T-helper 2 cell treated with Interferon-gamma antibody and Interleukin-4, amounts not matched to agents 100 ng/mL and 5 ng/mL, for 36 hours (primary cell): ENCODE results near the gene SLC8A3. TPM values are rescaled to one million over a fixed set of nuclear protein-coding genes. Genes with fewer than 3 reads are reported as not detected.

Experiments used
- intact Hi-C: fragments of 100-400 bp; cut with micrococcal nuclease; formaldehyde crosslinking; loops from one replicate; pipeline ENCODE4 v1.15.1; 2023
- total RNA-seq: library from RNA; stranded (reverse); gene quantifications from 2 replicates; pipeline ENCODE4 v1.2.3, GENCODE V29; 2022

Gene SLC8A3
- total RNA-seq, 1 donor from 2014 or later: 0.05 TPM

DNA sequence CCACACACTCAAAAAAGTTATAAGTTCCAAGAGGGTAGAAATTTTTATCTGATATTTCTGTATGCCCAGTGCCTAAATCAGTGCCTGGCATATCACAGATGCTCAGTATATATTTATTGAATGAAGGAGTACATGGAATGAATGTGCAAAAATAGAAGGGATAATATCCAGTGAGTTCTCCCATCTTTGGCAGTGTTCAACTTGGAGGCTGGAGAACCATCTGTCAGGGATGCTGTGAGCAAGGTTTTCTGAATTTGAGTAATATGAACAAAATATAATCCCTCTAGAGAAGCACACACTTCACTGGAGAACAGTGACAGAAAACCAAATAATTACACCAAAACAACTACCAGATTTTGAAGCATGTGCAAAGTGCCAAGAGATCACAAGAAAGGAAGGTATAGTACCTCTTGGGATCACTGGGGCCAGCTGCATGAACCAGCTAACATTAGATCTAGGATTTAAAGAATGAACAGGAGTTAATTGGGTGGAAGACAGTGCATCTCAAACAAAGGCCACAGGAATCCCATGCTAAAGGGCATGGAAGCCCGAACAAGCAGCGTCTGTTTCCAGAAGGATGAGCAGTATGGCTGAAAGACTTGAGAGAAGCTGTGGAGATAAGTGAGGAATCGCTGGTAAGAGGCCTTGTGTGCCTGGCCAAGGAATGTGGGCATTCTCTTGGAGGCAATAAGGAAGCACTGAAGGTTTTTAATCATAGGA, 11.5 kb downstream of the SLC8A3 start:
- intact Hi-C loops: no loop called here

DNA sequence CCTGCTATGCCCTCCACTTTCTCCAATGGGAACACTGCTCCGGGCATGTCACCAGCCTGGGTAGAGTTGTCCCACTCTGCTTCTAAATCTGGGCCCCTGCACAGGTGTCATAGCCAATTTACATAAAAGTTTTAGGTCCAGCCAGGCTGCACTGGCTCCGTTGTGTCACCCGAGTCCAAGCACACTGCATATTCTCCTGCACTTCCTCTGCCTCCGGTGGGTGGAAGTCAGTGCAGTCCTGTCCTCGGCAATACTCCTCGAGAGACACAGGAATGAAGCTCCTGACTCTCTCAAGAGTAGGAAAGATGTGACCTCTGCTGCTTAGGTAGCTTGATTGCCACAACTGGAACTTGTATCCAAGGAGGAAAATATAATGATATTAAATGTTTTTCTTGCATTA, 15.2 kb downstream of the SLC8A3 start:
- intact Hi-C loops: no loop called here

DNA sequence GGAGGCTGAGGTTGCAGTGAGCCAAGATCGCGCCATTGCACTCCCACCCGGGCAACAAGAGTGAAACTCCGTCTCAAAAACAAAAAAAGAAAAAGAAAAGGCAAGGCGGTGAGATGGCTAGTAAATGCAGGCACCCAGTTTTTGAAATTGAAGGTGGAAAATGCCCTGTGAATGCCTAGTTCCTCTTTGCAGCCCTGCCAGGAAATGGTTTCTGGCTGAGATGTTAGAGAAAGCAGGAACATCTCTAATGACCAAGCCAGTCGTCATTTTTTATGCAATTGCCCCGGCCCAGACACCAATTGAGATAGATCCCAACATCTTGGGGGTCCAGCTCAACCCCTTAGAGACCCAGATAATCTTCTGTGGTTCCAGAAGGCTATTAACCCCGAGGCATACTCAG, 17.0 kb downstream of the SLC8A3 start:
- intact Hi-C loops: no loop called here

DNA sequence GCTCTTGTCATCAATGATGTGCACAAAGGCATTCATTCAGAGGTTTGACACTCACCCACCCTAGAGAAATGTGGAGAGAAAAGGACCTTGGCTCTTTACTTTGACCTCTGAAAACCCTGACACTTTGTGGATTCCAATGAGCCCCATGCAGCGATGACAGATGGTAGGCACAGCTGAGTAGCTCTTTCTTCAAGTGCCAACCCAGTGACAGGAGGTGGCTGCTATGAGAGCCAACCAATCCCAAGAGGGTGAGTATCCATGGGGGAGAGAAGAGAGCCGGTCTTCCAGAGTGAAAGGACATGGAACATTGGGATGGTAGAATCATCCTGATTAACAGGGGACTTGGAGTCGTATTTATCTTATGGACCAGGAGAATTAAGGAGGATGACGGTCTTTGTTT, 17.8 kb downstream of the SLC8A3 start:
- intact Hi-C loops: no loop called here

DNA sequence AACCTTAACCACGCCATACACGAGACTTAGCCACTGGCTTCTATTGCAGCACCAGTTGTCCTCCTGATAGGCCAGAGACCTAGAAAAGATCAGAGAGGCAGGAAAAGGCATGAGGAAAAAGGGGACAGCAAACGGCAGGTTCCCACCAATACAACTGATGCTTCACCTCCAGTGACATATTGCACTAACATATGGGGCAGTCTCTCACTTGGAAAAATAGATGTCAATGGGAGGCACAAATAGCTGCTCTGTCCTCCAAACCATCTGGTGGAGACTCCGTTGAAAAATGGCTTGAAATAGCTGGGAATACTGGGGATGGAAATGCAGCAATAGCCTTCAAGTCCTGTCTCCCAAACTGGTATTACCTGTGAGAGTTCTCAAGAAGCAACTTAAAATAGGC, 20.3 kb downstream of the SLC8A3 start:
- intact Hi-C loops: no loop called here

DNA sequence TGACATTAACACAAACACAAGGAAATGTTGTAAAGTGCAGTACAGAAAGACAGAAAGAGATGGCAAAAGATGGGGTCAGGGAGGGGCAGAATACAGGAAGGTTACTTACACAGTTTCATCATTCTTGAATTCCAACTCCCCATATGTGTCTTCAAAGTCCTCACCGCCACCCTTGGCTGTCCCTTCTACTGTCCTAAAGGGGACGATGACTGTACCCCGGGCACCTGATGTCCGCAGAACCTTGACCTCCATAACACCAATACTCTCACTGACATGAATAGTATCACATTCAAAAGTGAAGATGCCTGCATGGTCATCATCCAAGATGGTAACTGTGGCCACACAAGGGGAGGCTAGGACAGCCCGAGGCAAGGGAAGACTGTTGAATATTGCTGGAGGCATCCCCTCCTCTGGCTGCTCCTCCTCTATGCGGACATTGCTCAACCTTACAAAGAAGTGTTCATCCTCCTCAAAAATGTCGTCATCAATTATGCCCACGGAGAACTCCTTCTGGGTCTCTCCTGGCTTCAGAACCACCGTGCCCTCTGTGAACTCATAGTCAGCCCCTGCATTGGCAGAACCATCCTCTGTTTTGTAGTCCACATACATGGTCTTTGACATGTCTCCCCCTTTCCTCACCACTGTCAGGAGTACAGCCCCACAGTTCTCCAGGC, 22.1 kb downstream of the SLC8A3 start:
- intact Hi-C loops: no loop called here

DNA sequence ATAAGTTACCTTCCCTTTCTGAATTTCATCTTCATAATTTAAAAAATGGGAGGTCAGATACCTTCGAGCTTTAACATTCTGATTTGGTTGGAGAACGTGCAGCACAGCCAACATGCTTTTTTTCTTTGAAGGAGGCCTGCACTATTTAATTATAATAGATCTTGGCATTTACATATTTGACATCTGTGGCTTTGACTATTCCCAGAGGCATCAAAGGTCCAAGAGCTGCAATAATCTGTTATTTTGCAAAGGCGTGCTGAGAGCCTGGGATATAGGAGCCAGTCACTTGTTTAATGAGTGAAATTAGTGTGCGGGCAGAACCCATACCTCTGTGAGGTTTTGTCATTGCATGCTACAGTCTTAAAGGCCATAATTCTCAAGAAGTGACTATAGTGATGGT, 26.4 kb downstream of the SLC8A3 start:
- intact Hi-C loops: no loop called here

DNA sequence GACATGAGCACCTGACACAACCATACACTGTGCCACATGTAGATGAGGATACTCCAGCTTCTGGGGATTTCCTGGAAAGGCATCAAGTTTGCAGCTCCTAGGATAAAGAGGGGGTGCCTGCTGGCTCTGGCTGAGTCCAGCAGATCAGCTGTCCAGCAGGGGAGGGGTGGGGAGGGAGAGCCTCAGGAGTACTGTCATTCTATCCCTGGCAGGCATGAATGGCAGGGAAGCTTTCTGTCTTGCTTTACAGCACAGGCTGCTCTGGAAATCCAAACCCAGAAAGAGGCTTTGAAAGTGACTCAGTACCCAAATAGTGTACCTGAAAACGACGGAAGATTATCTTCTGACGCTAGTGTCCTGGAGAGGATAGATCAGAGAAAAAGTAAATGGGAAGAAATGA, 32.2 kb downstream of the SLC8A3 start:
- intact Hi-C loops: no loop called here

DNA sequence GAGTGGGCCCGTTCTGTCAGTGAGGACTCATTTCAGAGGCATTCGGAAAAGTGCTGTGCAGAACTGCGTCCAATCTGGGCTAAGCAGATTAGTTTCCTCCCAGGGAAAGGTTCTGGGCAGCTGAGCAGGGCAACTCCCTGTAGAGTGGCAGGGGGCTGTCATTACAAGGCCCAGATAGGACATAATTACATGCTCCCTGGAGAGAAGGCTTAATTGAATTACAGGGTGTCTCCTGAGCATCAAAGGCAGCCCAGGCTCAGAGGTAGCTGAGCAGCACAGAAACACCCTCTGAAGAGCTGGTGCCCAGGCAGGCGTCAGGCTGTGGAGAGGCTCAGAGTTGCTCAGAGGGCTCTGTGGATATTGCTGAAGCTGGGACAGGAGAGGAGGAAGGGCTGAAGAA, 36.0 kb downstream of the SLC8A3 start:
- intact Hi-C loops: no loop called here

DNA sequence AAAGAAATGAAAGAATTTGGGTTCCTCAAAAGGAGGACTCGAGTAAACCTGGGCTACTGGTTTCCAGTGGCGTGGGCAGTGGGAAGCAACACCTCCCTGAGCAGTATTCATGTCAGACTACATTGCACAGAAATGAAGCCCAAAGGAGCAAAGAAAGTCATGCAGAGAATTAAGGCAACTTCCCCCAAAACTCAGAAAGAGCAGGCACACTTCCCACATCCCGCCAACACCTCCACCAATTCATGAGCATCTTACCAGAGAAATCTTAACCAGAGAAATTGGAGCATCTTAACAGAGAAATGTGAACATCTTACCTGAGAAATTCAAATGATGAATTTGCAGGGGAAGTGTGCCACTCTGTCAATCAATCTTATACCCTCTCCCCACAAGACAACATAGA, 36.7 kb downstream of the SLC8A3 start:
- intact Hi-C loops: no loop called here

DNA sequence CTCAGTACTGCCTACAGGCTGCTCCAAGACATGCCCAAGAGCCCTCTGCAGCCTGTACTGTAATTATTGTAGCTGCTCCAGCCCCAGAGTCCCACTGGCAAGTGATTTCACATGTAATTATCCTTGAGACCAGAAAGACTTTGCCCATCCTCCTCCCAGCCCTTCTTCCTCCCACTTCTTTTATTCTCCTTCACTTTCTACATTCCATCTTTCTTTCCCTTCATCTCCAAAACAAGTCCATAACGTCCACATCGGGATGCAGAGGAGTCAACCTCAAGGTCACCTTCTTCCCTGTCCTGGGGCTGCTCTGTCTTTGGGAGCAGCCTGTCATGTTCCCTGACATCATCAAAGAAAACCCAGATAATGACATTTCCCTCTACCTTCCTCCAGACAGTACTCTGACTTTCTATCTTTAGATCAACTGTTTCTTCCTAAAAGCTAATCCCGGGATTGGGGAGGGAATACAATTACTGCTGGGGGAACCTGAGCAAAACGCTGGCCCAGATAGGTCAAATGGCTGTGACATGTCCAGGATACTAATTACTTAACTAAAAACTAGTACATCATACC, 39.1 kb downstream of the SLC8A3 start:
- intact Hi-C loops: no loop called here

DNA sequence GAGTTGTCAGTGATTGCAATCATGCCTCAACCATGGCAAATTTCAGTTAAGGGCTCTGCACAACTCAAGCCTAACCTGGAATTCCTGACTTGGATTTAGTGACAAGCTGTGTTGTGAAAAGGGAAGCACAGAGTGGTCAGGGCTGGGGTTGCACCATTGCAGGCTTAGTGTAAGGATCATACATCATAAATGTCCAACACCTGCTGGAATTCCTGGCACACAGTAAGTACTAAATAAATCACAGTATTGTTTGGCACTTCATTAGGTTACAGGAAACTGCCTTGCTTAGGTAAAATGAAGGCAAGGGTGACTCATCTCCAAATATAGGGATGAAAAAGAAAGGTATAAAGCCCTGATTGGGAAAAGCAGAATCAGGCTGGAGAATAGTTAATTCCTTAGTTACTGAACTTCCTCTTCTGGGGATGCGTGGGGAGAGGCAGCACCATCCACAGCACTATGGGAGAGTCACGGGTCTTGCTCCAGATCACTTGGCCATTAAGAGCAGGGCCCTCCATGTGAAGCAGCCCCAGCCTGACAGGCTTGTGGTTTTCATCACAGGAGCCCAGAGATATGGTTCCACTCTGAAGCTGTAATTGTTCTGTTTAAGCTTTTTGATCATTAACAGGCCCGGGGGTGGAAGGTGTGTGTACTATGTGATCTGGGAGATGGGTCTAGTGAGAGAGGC, 39.7 kb downstream of the SLC8A3 start:
- intact Hi-C loops: no loop called here

DNA sequence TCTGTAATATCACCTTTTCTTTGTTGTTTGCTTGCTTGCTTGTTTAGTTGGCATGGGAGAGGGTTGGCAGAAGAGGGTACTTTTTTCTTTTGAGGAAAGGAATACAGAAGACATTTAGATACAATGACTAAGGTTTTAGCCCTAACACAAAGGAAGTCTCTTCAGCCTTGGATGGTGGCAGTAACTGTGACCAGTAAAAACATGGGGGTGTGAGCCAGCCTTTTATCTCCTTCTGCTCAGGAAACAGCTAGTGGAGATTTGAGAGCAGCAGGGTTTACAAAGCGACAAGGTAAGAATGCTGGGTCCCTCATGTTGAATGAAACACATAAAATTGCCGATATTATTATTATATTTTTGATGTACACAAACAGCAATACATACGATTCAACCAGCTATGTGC, 40.4 kb downstream of the SLC8A3 start:
- intact Hi-C loops: no loop called here

DNA sequence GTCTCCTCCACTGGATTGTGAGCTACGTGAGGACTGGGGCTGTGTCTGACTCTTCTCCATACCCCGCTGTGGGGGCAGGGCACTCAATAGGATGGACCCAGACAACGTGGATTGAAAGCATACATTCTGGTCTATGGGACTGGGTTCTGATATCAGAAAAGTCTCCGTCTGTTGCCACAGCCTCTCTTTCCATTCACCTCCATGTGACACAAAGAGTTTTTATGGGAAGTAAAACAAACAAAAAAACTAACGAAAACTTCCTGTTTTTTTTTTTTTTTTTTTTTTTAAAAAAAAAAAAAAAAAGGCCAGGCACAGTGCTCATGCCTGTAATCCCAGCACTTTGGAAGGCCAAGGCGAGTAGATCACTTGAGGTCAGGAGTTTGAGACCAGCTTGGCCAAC, 44.7 kb downstream of the SLC8A3 start:
- intact Hi-C loops: no loop called here

DNA sequence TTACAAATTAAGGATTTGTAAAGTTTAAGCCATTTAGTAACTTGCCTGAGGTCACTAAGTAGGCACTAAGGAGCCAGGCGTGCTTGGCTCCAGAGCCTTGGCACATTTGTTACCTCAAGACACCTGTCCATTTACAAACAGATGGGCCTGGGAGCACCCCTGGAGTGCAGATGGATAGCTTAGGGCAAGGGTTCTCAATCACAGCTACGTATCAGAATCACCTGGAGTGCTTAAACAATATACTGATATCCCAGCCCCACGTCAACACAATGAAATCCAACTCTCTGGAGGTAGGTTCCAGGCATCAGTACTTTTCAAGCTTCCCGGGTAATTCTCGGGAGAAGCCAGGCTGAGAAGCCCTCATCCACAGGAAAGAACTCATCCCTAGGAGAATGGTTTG, 45.4 kb downstream of the SLC8A3 start:
- intact Hi-C loops: no loop called here

DNA sequence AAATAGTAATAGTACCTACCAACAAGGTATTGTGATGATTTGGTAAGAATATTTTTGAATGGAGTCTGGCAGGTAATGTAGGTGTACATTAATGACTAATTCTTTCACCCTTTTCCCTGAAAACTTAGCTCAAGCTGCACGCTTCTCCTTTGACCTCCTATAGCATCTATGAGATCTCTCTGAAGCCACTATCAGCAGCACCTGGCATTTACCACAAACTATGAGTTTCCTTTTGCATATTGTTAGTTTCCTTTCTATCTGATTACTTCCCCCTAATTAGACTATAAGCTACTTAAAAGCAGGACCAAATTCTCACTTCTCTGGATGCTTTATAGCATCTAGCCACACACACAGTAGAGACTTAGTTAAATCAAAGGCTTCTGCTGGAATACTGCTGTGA, 48.1 kb downstream of the SLC8A3 start:
- intact Hi-C loops: no loop called here

DNA sequence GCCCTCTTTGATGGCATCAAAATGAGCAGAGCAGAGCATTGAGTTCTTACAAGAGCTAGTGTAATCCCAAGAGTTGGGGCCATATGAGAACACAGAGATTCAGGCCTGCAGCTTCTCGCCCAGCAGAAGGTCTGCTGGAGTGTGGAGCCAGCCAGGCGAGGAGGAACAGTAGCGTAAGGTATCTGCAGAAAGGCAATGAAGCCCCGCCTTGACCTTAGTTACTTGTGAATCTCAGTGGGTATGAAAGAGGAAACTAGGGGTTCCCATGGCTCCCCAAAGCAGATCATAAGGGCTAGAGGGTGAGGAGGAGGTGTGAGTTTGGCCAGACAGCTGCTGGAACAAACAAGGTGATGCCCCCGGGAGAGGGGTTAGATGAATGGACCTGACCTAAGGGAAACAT, 49.4 kb downstream of the SLC8A3 start:
- intact Hi-C loops: no loop called here

DNA sequence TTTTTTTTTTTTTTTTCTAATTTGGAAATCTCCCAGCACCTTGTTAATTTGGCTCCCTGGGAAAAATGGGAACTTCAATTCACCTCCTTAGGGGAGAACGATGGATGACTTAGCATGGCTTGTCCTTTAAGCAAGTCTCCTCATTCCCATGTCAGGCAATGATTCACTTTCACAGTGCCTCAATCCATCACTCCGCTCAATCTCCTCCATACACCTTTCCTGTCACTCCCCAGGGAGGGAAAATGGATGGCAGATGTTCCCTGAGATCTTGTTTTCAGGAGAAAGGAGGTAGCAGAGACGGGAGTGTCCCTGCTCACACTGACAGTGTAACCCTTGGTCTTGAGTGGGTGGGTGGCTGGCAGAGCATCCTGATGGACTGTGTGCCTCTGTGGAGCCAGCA, 51.0 kb downstream of the SLC8A3 start:
- intact Hi-C loops: no loop called here

DNA sequence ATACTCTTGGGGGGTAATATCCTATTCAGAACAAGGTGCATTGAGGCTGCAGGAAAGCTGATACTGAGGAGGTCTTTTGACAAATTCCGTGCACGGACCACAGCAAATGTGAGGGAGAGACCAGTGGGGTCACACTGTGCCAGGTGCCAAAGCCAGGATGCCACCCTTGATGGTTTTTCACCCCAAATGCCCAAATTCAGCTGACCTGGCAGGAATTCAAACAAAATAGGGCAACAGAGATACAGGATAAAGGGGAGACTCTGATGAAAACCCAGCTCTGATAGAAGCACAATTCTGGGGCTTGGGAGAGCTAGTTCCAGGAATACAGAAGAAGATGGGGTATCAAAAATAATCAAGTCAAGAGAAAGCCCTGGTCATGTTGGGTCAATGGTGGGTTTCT, 55.3 kb downstream of the SLC8A3 start:
- intact Hi-C loops: no loop called here

DNA sequence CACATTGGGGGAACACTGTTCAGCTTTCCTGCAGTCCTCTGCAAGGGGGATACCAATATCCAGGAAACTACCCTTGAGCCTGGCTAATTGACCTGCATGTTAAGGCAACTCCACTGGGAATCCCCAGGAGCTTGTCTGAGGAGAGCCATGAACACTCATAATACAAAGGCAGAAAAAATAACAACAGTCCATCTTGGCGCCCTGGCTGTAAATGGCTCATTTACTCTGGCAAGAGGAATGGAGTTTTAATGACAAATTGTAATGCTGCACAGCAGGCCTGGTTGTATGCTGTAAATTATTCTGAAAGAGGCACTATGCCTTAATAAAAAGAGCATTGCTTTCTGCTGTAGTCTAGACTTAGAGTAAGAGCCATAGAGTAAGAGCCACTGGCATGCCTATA, 58.3 kb downstream of the SLC8A3 start:
- intact Hi-C loops: no loop called here

DNA sequence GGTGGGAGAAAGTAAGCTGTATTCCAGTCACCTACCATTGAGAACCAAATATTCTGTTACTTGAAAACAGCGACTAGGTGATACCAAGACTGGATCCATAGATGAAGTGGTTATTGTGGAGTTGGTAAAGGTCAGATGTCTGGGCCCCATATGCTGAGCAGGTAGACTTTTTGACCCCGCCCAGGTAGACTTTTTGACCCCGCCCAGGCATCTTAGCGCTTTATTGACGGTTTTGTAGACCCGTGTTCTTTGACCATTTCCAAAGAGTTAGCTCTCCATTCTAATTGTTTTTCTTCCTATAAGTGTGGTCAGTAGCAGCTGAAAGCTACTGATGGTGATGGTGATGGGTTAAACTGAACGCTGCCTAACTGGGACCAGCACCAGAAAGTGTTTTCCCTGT, 61.6 kb downstream of the SLC8A3 start:
- intact Hi-C loops: no loop called here

DNA sequence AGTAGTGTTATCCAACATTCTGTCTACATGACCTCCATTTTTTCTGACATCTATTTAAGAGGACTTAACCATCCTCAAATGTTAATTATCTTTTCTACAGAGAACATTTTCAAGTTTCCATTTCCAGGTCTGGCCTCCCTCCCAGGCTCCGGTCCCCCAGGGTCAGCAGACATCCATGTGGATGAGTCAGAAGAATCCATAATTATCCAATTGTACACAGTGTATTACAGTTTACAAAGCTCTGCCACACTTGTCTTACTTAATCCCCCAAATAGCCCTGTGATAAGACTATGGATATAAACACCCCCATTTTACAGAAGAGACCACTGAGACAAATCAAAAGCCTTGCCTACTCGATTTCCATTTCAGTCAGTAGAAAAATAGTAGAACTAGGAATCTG, 65.0 kb downstream of the SLC8A3 start:
- intact Hi-C loops: no loop called here
